K562 (cell line): ENCODE results near the gene EFNA2. TPM values are rescaled to one million over a fixed set of nuclear protein-coding genes. Genes with fewer than 3 reads are reported as not detected.

Experiments used
- CEBPB ChIP-seq: fragments of 450-650 bp; IDR thresholded peaks from 2 replicates; pipeline ENCODE4 v1.6.1; 2016; ENCODE audit warnings: missing genetic modification characterization, missing compliant biosample characterization
- EGR1 ChIP-seq: fragments of 450-650 bp; conservative IDR thresholded peaks from 2 replicates; pipeline ENCODE4 v1.6.1; 2017; ENCODE audit warnings: mild to moderate bottlenecking
- EZH2 ChIP-seq: IDR thresholded peaks from 2 replicates; pipeline ENCODE4 v1.6.1; 2012; ENCODE audit warnings: low read depth, mild to moderate bottlenecking, inconsistent platforms, low read length, borderline replicate concordance
- GABPB1 ChIP-seq: sonication (generic); formaldehyde crosslinking; IDR thresholded peaks from 2 replicates; pipeline ENCODE4 v1.8.0; 2022; ENCODE audit warnings: mild to moderate bottlenecking, missing genetic modification reagents
- HDGF ChIP-seq: fragments of 450-650 bp; IDR thresholded peaks from 2 replicates; pipeline ENCODE4 v1.6.1; 2016
- IFI16 ChIP-seq: fragments of 250-450 bp; sonication (Bioruptor Pico); IDR thresholded peaks from 2 replicates; pipeline ENCODE4 v2.1.2; 2022; ENCODE audit warnings: mild to moderate bottlenecking, inconsistent platforms
- KDM1A ChIP-seq, 2 experiments: fragments of 450-650 bp; IDR thresholded peaks; 2 replicates each; pipeline ENCODE4 v1.6.1; 2016; ENCODE audit warnings: mild to moderate bottlenecking in 2 of 2
- MAFG ChIP-seq: fragments of 450-650 bp; conservative IDR thresholded peaks from 2 replicates; pipeline ENCODE4 v1.6.1; 2016; ENCODE audit warnings: missing genetic modification characterization, missing compliant biosample characterization
- MNT ChIP-seq, 2 experiments: fragments of 450-650 bp; conservative IDR thresholded peaks; 2 replicates each; pipeline ENCODE4 v1.6.1; 2017; ENCODE audit warnings: mild to moderate bottlenecking in 2 of 2, moderate library complexity in 2 of 2
- MXD1 ChIP-seq: fragments of 250-450 bp; sonication (Bioruptor Pico); IDR thresholded peaks from 2 replicates; pipeline ENCODE4 v1.8.0; 2021; ENCODE audit warnings: borderline replicate concordance, mild to moderate bottlenecking, moderate library complexity; ENCODE audit not compliant: poor library complexity, severe bottlenecking
- NR4A1 ChIP-seq, 2 experiments: fragments of 250-450 bp in 1 of 2; fragments of 450-650 bp in 1 of 2; sonication (Bioruptor Pico) in 1 of 2; IDR thresholded peaks; 2 replicates each; pipeline versions ENCODE4 v1.4.0 to v1.6.1; 2016 to 2020; ENCODE audit warnings: mild to moderate bottlenecking in 2 of 2, missing compliant biosample characterization in 1 of 2, missing genetic modification characterization in 1 of 2, moderate library complexity in 1 of 2
- REST ChIP-seq, 2 experiments: fragments of 450-650 bp; formaldehyde crosslinking in 1 of 2; IDR thresholded peaks; 2 replicates each; pipeline versions ENCODE4 v1.4.0 to v1.6.1; 2014 to 2020; ENCODE audit warnings: mild to moderate bottlenecking in 2 of 2, borderline replicate concordance in 1 of 2, low read depth in 1 of 2
- THAP12 ChIP-seq: fragments of 250-450 bp; sonication (Bioruptor Pico); IDR thresholded peaks from 2 replicates; pipeline ENCODE4 v1.9.0; 2021; ENCODE audit warnings: mild to moderate bottlenecking, inconsistent platforms
- WHSC1 ChIP-seq: IDR thresholded peaks from one replicate; pipeline ENCODE4 v1.6.1; 2012; ENCODE audit warnings: low read length, control low read depth, inconsistent platforms
- ZC3H8 ChIP-seq: fragments of 450-650 bp; IDR thresholded peaks from 2 replicates; pipeline ENCODE4 v1.6.1; 2017
- ZNF589 ChIP-seq: fragments of 200-800 bp; sonication (Bioruptor generic); IDR thresholded peaks from 2 replicates; pipeline ENCODE4 v1.6.1; 2016; ENCODE audit warnings: low read depth, missing genetic modification characterization, missing compliant biosample characterization
- polyA plus RNA-seq, 8 experiments: library from polyadenylated mRNA; depleted of rRNA in 4 of 8; stranded (reverse) in 5 of 8; unstranded in 3 of 8; fragments of >200 nt; fragmentation: Nextera tagmentation in 2 of 8; fragmentation: Illumina TruSeq in 1 of 8; extraction: Ambion mirVana in 2 of 8; extraction: Trizol in 1 of 8; gene quantifications; 2 replicates each; pipeline versions ENCODE4 v1.2.1 to v1.2.3, GENCODE V29; 2011 to 2014; ENCODE audit warnings: inconsistent platforms in 1 of 8, missing spikeins in 1 of 8
- total RNA-seq, 7 experiments: library from RNA; depleted of rRNA in 6 of 7; stranded (reverse); fragments of >200 nt in 6 of 7; fragmentation: Illumina TruSeq in 2 of 7; extraction: Trizol in 2 of 7; gene quantifications; 2 replicates each; pipeline versions ENCODE4 v1.2.1 to v1.2.3, GENCODE V29; 2011 to 2021; ENCODE audit warnings: low replicate concordance in 1 of 7

The EFNA2 gene
- total and polyA plus RNA-seq, 9 of the 15 experiments (the other 6 are each of a cell fraction or from before 2014, with no cell fraction given): 0.11 to 0.44 (median 0.15) TPM; not detected in 6

GRCh38 chr19:1247748-1248138 lies 37.9 kb upstream of the EFNA2 start (continued):
- TF ChIP-seq REST (IDR thresholded peaks at IDR 0.05; ENCODE audit: borderline replicate concordance): no peak
- TF ChIP-seq REST (CRISPR knock-in tag; IDR thresholded peaks at IDR 0.05; ENCODE audit: low read depth): 0 out of 2 replicates have a peak, but pooled peaks have one; percentile 33
- TF ChIP-seq NR4A1 (CRISPR knock-in tag; IDR thresholded peaks at IDR 0.05): no peak
- TF ChIP-seq NR4A1 (tag; IDR thresholded peaks at IDR 0.05): peak; percentile 57; the same call in 1 of the 2 replicates
- TF ChIP-seq IFI16 (CRISPR knock-in tag): no peak
- TF ChIP-seq EGR1: no peak
- no peak for TF ChIP-seq ZC3H8
- peak; percentile 32; the same call in 1 of the 2 replicates for TF ChIP-seq GABPB1 (CRISPR knock-in tag)
- no peak for TF ChIP-seq MAFG (tag)
- no peak for TF ChIP-seq CEBPB
- peak; percentile 63; the same call in 1 of the 2 replicates for TF ChIP-seq ZNF589 (CRISPR knock-in tag)
- TF ChIP-seq WHSC1: no peak
- TF ChIP-seq HDGF: 0 out of 2 replicates have a peak, but pooled peaks have one; percentile 83
- TF ChIP-seq MNT (conservative IDR thresholded peaks at IDR 0.05): 0 out of 4 replicates have a peak, but pooled peaks of 1 of the 2 experiments have one; percentile 6
- TF ChIP-seq THAP12 (CRISPR knock-in tag): peak; percentile 16; the same call in 1 of the 2 replicates
- peak; percentile 89 to 95 for TF ChIP-seq KDM1A (IDR thresholded peaks at IDR 0.05)
- TF ChIP-seq EZH2: no peak
- no peak for TF ChIP-seq MXD1 (CRISPR knock-in tag)
